ENCODE data around the gene SLC16A6.

- no peak for TF ChIP-seq CTCF (conservative IDR thresholded peaks at IDR 0.05; ENCODE audit: low read depth, low read length)
- TF ChIP-seq EZH2phosphoT487 (IDR thresholded peaks at IDR 0.05; ENCODE audit: borderline replicate concordance, low read length), result no peak
These were observed 35.8 kb downstream of the SLC16A6 start for GRCh38 chr17:68255151-68255550.

Data from PC-3 (cell line).